Breast epithelium (tissue), 3 donors: Measurements from ENCODE around the gene MYO15B.

Experiments used
- POLR2A ChIP-seq: fragments of 450-650 bp; IDR thresholded peaks from one replicate; pipeline ENCODE4 v1.6.1; 2016; ENCODE audit warnings: antibody characterized with exemption, mild to moderate bottlenecking, moderate library complexity
- POLR2AphosphoS5 ChIP-seq, 3 donors: sonication (generic); formaldehyde crosslinking; IDR thresholded peaks; one replicate each; pipeline ENCODE4 v1.6.1; 2017; ENCODE audit warnings: antibody characterized with exemption in 3 of 3
- TF ChIP-seq, protein P1 (sequence below), 3 donors: fragments of 450-650 bp; IDR thresholded peaks; one replicate each; pipeline ENCODE4 v1.5.1; 2016 to 2017; ENCODE audit warnings: antibody characterized with exemption in 3 of 3, mild to moderate bottlenecking in 3 of 3, moderate library complexity in 3 of 3

DNA sequence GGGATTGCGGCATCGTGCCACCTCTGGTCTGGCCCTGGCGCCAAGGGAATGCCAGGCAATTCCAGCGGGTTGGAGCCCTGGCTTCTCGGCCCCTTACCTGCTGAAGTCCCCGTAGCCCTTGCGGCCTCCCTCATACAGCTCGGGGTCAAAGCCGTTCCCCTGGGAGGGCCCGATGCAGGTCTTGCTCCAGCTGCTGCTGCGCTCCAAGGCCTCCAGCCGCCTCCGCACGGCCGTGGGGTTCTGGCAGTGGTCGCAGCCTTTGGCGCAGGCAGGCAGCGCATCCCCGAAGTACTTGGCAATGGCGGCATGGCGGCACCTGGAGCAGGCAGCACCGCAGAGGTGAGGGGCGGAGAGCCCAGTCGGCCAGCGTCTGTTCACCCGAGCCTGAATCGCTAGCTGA, 43.8 kb downstream of the MYO15B start:
- TF ChIP-seq, protein P1, sequence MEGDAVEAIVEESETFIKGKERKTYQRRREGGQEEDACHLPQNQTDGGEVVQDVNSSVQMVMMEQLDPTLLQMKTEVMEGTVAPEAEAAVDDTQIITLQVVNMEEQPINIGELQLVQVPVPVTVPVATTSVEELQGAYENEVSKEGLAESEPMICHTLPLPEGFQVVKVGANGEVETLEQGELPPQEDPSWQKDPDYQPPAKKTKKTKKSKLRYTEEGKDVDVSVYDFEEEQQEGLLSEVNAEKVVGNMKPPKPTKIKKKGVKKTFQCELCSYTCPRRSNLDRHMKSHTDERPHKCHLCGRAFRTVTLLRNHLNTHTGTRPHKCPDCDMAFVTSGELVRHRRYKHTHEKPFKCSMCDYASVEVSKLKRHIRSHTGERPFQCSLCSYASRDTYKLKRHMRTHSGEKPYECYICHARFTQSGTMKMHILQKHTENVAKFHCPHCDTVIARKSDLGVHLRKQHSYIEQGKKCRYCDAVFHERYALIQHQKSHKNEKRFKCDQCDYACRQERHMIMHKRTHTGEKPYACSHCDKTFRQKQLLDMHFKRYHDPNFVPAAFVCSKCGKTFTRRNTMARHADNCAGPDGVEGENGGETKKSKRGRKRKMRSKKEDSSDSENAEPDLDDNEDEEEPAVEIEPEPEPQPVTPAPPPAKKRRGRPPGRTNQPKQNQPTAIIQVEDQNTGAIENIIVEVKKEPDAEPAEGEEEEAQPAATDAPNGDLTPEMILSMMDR (IDR thresholded peaks at IDR 0.05), result no peak
- TF ChIP-seq POLR2AphosphoS5 (IDR thresholded peaks at IDR 0.05) (no peak), POLR2A (no peak)
